GM12878 (cell line): ENCODE measurements around the gene RAE1.

Source experiments
- POLR2AphosphoS5 ChIP-seq: IDR thresholded peaks from 2 replicates; pipeline ENCODE4 v1.6.1; 2011; ENCODE audit warnings: mild to moderate bottlenecking, low read length, inconsistent platforms
- SIN3A ChIP-seq: IDR thresholded peaks from 2 replicates; pipeline ENCODE4 v1.6.1; 2012; ENCODE audit warnings: low read depth, low read length, improper control_type of control experiment
- STAT3 ChIP-seq: IDR thresholded peaks from 2 replicates; pipeline ENCODE4 v1.6.1; 2011; ENCODE audit warnings: low read depth, low read length, improper control_type of control experiment
- TF ChIP-seq, protein P1 (sequence below), 3 experiments: IDR thresholded peaks in 2 of 3; conservative IDR thresholded peaks in 1 of 3; 2 replicates each; pipeline ENCODE4 v1.5.1; 2011; ENCODE audit warnings: low read depth in 3 of 3, low read length in 3 of 3, mild to moderate bottlenecking in 3 of 3, control low read depth in 2 of 3, moderate library complexity in 2 of 3, inconsistent platforms in 1 of 3, mixed read lengths in 1 of 3; ENCODE audit not compliant: control insufficient read depth in 2 of 3, insufficient read depth in 1 of 3; ENCODE audit errors: extremely low read depth in 1 of 3

- no peak for TF ChIP-seq SIN3A
- TF ChIP-seq, protein P1, sequence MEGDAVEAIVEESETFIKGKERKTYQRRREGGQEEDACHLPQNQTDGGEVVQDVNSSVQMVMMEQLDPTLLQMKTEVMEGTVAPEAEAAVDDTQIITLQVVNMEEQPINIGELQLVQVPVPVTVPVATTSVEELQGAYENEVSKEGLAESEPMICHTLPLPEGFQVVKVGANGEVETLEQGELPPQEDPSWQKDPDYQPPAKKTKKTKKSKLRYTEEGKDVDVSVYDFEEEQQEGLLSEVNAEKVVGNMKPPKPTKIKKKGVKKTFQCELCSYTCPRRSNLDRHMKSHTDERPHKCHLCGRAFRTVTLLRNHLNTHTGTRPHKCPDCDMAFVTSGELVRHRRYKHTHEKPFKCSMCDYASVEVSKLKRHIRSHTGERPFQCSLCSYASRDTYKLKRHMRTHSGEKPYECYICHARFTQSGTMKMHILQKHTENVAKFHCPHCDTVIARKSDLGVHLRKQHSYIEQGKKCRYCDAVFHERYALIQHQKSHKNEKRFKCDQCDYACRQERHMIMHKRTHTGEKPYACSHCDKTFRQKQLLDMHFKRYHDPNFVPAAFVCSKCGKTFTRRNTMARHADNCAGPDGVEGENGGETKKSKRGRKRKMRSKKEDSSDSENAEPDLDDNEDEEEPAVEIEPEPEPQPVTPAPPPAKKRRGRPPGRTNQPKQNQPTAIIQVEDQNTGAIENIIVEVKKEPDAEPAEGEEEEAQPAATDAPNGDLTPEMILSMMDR (IDR thresholded peaks at IDR 0.05 in 2 of 3, conservative IDR thresholded peaks at IDR 0.05 in 1 of 3; ENCODE audit: control insufficient read depth in 2 of 3, extremely low read depth in 1 of 3, insufficient read depth in 1 of 3, low read depth in 3 of 3, low read length in 3 of 3), result no peak
- TF ChIP-seq STAT3, result no peak
- TF ChIP-seq POLR2AphosphoS5, result no peak; the same call in none of the 2 replicates
Measured at GRCh38 chr20:57396212-57396983, 45.3 kb downstream of the RAE1 start.
